GM12864 (cell line): Measurements from ENCODE around the gene SIPA1L2.

Source experiments
- DNase-seq: peaks from one replicate; pipeline ENCODE4 v3.0.0-alpha.2; 2011; ENCODE audit warnings: low read depth
- H3K4me3 ChIP-seq: 2 replicates; pipeline ENCODE4 v1.5.1; 2011; ENCODE audit warnings: mild to moderate bottlenecking, low read depth, low read length, control low read depth
- TF ChIP-seq, protein P1 (sequence below): IDR thresholded peaks from 2 replicates; pipeline ENCODE4 v1.5.1; 2011; ENCODE audit warnings: low read depth, mild to moderate bottlenecking, moderate library complexity, low read length, control low read depth, inconsistent platforms; ENCODE audit errors: missing control alignments

Gene SIPA1L2

DNA sequence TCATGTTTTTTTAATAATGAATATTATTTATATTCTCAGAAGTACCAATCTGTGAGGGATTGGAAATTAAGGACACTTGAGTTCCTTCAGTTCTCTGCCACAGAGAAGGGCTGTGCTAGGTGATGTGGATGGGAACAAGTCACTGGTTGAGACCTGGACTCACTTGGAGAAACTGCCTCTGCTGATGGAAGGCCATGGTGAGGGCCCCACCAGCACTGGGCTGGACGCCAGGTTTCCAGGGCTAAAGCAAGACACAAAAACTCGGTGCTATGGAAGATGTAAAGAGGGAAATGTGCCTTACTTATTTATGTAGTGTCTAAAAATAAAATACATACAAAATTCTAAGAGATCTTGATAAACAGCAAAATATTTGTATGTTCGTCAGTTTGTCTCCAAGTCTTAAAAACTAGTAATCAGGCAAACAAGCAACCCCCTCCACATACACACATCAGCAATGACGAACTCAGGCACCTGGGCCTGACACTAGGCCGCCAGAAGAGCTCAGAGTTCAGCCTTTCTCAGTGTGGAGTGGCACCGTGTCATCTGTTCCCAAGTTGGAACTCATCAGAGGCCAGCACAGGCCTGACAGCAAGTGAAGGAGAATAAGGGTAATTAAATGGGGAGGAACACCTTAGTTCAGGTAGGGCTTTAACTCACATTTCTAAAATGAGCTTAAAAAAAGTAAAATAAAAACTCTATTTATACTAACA lies 19.6 kb downstream of the SIPA1L2 start:
- TF ChIP-seq, protein P1, sequence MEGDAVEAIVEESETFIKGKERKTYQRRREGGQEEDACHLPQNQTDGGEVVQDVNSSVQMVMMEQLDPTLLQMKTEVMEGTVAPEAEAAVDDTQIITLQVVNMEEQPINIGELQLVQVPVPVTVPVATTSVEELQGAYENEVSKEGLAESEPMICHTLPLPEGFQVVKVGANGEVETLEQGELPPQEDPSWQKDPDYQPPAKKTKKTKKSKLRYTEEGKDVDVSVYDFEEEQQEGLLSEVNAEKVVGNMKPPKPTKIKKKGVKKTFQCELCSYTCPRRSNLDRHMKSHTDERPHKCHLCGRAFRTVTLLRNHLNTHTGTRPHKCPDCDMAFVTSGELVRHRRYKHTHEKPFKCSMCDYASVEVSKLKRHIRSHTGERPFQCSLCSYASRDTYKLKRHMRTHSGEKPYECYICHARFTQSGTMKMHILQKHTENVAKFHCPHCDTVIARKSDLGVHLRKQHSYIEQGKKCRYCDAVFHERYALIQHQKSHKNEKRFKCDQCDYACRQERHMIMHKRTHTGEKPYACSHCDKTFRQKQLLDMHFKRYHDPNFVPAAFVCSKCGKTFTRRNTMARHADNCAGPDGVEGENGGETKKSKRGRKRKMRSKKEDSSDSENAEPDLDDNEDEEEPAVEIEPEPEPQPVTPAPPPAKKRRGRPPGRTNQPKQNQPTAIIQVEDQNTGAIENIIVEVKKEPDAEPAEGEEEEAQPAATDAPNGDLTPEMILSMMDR = no peak
- DNase-seq = no peak
- H3K4me3 ChIP-seq = no peak overlapping the region

DNA sequence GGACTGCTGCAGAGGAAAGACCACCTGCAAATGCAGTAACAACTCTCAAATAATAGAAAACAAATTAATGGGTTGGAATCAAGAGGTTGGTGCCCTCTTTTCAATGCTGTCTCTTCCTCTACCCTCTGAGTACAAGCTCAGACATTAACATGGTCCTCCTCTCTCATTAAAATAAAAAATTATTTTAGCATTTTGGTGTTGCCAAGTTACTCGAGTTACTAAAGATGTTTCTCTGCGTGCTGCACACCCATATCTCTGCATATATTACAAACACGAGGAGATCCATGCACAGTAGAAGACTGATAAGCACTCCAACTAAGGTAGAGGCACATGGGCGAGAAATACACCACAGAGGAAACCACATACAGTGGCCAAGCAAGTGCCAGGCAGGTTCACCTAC lies 21.5 kb downstream of the SIPA1L2 start:
- TF ChIP-seq, protein P1 = no peak

GRCh38 chr1:232602622-232603021 lies 27.3 kb downstream of the SIPA1L2 start:
- H3K4me3 ChIP-seq = no peak overlapping the region
- TF ChIP-seq, protein P1 = peak; percentile 18
- no peak for DNase-seq

More for the DNA sequence above, 21.5 kb downstream of the SIPA1L2 start:
- DNase-seq = no peak
- H3K4me3 ChIP-seq = no peak overlapping the region

- no peak overlapping the region for H3K4me3 ChIP-seq
- DNase-seq = no peak
- TF ChIP-seq, protein P1 = no peak
Measured at GRCh38 chr1:232600424-232601258, 29.3 kb downstream of the SIPA1L2 start.

DNA sequence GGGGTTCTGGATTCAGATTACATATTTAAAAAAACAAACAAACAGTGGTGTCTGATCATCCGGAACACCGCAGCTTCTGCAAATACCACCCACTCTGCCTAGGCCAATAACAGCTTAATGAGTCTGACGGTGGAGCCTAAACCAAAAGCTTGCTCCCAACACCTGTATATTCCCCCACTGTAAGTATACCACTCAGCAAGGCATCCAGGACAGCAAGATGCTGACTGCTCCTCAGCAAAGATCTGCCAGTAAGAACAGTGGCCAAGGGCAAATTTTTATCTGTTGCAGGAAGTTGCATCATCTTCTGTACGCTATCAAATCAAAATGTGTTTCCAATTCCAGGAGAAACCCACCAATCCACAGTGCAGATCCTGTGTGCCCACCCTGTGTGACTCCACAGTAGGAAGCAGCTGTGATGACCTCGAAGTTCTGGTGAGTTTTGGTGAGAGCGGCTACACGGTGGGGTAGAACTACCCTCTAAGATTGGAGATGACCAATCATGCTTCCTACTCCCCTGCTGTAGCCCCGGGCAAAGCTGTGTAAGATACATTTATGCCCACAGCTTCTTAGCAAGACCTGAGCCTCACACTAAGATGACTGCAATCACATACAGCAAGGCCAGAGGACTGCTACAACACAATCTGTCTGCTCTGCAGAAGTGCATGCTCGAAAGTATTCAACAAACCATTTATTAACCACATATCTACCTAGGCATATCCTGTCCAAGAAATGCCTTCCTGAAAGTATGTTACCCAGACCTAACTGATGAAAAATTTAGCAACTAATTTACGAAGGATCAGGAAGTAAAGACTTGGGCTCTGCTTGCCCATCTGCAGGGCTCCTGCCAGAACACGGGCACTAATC lies 30.5 kb downstream of the SIPA1L2 start:
- DNase-seq = no peak
- TF ChIP-seq, protein P1 = no peak
- H3K4me3 ChIP-seq = no peak overlapping the region

DNA sequence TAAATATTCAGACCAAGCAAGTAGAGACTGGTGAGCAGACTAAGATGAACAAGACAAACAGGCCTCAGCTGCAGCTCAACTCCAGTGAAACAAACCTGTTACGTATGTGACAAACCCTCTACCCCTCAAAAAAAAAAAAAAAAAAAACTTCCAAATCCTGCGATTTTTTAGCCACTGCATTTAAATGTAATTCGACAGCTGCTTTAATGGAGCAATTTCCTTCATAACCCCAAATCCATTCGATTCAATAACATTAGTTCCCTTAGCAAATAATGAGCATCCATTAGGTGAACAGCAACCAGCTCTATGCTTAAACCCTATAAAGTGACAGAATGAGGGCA lies 31.1 kb downstream of the SIPA1L2 start:
- no peak for DNase-seq
- TF ChIP-seq, protein P1 = no peak
- no peak overlapping the region for H3K4me3 ChIP-seq
